GM19397 (cell line): Measurements from ENCODE around the gene CFAP52.
"Not testable (repeated sequence)": the region's sequence is repeated elsewhere in the genome, so short reads cannot be mapped to it uniquely, and the experiment has no call there.

Experiments used
- ATAC-seq: cut with Tn5 transposase; IDR thresholded peaks from one replicate; pipeline ENCODE4 v1.9.1; 2021; ENCODE audit warnings: mild to moderate bottlenecking, moderate library complexity; ENCODE audit not compliant: unreplicated experiment

Gene CFAP52

DNA sequence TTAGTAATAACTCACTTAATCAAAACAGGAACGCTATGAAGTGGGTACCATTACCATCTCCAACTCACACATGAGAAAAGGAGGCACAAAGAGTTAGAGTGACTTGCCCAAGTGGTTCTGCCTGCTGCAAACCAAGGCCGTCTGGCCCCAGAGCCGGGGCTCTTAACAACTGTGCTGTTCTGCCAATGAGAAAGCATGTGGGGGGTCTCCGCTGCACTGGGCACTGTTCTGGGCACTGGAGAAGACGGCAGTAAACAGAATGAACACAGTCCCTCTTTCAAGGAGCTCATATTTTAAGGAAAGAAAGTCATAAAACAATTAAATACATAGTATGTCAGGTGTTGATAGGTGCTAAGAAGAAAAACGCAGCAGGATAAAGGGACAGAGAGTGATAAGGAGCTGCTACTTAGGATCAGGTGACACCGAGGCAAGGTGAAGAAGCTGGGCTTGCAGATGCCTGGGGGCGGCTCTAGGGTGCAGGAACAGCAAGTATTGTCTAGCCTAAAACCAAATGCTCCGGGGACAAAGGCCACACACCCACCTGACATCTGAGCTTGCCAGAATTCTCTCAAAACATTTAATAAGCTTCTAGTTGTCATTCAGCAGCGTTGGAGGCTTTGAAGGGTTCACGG is 7.4 kb upstream of the CFAP52 start:
- no peak for ATAC-seq

GRCh38 chr17:9571201-9571600 is 5.2 kb upstream of the CFAP52 start:
- no peak for ATAC-seq

DNA sequence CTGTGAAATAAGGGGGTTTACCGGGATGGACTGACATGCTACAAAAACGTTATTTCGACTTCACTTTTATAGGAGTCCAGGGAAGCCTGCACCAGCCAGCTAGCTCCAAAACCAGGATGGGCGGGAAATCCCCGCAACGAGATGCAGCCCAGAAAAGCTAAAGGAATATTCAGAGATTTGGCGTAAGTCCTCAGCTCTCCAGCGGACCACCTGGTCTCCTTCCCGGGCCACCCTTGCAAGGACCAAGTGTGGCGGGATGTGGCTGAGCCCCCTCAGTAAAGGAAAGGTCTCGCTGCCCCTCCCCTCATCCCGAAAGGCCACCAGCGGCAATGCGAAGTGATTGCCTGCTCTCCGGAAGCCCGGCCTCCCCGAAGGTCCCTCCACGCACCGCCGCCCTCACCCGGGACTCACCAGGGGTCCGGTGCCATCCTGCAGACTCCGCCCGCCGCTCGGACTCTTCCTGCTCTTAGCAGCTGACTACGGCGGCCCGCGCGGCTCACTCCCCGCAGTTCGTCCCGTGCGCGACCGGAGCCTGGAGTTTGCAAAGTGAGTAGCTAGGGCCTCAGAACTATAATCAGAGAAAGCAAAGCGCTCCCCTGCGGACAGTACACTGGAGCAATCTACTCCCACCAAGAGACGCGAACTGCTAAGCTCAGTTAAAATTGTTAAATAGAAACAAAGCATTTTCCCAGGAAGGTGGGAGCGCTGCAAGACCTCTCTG is 901 bp upstream of the CFAP52 start, which contains the start of gene STX8:
Gene STX8 (minus strand): TSS at position 440 of the 721 bp plus-strand sequence. CDS start 12 bp downstream, at position 428.
- ATAC-seq = peak; percentile 91

GRCh38 chr17:9577373-9577709 is 899 bp downstream of the CFAP52 start:
- no peak for ATAC-seq

GRCh38 chr17:9587969-9588656 is 11.7 kb downstream of the CFAP52 start:
- ATAC-seq = no peak

- ATAC-seq = no peak
Observed at GRCh38 chr17:9594065-9594464, 17.6 kb downstream of the CFAP52 start.

DNA sequence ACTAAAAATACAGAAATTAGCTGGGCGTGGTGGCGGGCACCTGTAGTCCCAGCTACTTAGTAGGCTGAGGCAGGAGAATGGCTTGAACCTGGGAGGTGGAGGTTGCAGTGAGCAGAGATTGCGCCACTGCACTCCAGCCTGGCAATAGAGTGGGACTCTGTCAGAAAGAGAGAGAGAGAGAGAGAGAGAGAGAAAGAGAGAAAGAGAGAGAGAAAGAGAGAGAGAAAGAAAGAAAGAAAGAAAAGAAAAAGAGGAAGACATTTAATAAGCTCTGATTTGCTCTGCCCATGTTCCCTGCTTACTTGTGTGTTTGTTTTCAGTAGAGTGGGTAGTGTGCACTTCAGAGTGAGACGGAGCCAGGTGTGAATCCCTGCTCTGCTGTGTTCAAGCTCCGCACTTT is 21.2 kb downstream of the CFAP52 start:
- not testable (repeated sequence) for ATAC-seq

- no peak for ATAC-seq
Observed at GRCh38 chr17:9598661-9599060, 22.2 kb downstream of the CFAP52 start.

GRCh38 chr17:9604583-9604982 is 28.1 kb downstream of the CFAP52 start:
- not testable (repeated sequence) for ATAC-seq

DNA sequence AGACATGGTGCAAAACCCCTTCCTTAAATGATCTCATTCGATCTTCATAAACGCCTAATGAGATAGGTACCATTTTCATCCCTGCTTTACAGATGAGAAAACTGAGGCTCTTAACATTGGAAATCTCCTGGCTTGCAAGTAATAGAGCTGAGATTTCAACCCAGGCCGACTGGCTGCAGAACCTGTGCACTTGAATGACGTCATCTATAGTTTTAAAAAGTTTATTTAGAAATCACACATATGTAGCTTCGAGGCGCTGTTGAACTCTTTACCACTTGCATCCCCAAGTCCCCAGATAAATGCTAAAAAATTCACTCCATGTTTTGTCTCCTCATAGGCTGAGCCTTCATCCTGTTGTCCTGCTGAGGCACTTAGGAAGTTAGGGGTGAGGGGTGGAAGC is 30.0 kb downstream of the CFAP52 start:
- ATAC-seq = no peak

GRCh38 chr17:9607058-9607457 is 30.6 kb downstream of the CFAP52 start:
- ATAC-seq = not testable (repeated sequence)

DNA sequence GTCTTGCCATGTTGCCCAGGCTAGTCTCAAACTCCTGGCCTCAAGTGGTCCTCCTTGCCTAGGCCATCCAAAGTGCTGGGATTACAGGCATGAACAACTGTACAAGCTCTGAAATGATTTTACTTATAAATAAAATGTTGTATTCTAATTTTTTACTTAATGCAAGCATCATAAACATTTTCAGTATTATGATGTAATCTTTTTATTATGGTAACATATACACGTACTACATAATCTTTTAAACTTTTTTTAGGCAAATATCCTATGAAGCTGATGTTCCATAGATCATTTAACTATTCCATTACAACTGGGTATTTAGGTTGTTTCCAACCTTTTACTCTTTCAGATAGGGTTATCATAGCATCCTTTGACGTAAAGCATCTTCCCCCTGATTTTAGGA is 35.1 kb downstream of the CFAP52 start:
- ATAC-seq = no peak

DNA sequence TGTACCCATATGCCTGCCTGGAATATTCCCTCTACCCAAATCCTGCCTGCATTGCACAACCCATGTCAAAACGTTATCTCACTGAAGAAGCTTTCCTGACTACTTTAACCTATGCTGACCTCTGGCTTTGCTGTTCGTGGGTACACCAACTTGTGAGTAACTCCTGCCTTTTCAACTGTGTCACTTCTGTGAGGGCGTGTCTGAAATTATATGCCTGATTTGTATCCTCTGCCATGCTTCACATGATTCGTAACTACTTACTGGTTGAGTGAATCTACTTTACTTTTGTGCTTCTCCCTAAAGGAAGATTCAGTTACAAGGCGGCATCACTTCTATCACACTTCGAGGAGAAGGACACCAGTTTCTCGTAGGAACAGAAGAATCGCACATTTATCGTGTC is 35.6 kb downstream of the CFAP52 start:
- no peak for ATAC-seq

DNA sequence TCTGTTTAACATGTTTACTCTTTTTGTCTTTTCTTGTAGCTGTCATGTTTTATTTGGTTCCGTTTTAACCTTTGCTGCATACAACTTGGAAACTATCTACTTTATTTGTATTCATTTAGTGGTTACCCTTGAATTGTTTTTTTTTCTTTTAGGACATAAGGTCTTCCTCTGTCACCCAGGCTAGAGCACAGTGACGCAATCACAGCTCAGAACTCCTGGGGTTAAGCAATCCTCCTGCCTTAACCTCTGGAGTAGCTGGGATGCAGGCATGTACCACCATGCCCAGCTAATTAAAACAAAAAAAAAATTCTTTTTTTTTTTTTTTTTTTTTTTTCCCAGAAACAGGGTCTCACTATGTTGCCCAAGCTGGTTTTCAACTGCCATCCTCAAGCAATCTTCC is 39.0 kb downstream of the CFAP52 start:
- no peak for ATAC-seq

GRCh38 chr17:9622961-9623360 is 46.5 kb downstream of the CFAP52 start:
- ATAC-seq = no peak

DNA sequence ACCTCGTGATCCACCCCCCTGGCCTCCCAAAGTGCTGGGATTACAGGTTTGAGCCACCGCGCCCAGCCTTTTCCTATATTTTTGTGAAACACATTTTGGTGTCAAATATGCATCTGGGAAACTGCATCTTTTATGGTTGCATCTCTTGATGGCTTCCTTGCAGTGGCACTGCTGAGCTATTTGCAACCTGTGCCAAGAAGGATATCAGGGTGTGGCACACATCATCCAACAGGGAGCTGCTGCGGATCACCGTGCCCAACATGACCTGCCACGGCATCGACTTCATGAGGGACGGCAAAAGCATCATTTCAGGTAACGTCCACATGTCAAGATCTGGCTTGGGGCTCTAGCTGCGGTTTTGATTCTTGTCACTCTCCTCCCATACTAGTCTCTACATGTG is 52.1 kb downstream of the CFAP52 start:
- ATAC-seq = no peak

GRCh38 chr17:9632741-9633140 is 56.3 kb downstream of the CFAP52 start:
- no peak for ATAC-seq

- ATAC-seq = no peak
Observed at GRCh38 chr17:9635340-9635739, 58.9 kb downstream of the CFAP52 start.

GRCh38 chr17:9636501-9636900 is 60.1 kb downstream of the CFAP52 start:
- no peak for ATAC-seq

DNA sequence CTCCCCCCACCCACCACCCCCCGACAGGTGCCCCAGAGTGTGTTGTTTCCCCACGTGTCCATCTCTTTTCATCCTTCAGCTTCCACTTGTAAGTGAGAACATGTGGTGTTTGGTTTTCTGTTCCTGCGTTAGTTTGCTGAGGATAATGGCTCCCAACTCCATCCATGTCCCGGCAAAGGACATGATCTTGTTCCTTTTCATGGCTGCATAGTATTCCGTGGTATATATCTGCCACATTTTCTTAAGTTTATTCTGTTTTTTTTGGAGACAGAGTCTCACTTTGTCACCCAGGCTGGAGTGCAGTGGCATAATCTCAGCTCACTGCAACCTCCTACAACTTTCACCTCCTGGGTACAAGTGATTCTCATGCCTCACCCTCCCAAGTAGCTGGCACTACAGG is 63.9 kb downstream of the CFAP52 start:
- not testable (repeated sequence) for ATAC-seq

DNA sequence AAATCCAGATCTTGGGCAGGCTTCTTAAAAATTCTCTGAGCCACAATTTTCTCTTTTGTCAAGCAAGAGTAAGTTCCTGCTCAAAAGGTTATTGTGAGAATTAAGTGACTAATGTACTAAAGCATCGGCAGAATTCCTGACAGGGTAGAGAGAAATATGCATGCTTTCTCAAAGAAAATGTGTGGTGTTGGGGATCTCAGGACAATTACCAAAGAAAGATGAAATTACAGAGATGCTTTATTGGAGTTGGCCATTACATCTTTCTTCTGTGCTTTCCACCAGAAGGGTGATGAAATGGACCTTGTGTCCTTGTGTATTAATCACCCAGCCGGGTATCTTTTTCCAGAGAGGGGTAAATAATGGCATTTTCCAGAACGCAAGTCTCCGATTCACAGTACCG is 67.2 kb downstream of the CFAP52 start:
- no peak for ATAC-seq
